IMR-90 (cell line): ENCODE data around the gene DEFB112. TPM values are rescaled to one million over a fixed set of nuclear protein-coding genes. Genes with fewer than 3 reads are reported as not detected.

Source experiments
- ATAC-seq: fragments of 200-7000 bp; cut with Tn5 transposase; 2 replicates; pipeline ENCODE4 v1.9.1; 2020; ENCODE audit warnings: low read depth, mild to moderate bottlenecking, moderate library complexity
- BruUV-seq: library from RNA; stranded (reverse); fragments of 400-500 nt; replicated peaks from 2 replicates; lab custom pipeline; 2021; lab: Mats Ljungman, UMichigan
- CTCF ChIA-PET: fragments of 300-600 bp; formaldehyde crosslinking; extraction: SDS; loops from one replicate; lab custom pipeline; 2021; ENCODE audit warnings: antibody characterized with exemption; lab: Yijun Ruan, JAX
- POLR2A ChIA-PET: fragments of 300-600 bp; sonication (Branson Sonifier 250); formaldehyde crosslinking; loops from one replicate; lab custom pipeline; 2022; ENCODE audit warnings: antibody characterized with exemption; ENCODE audit not compliant: unreplicated experiment; lab: Charles Lee
- DNase-seq: peaks from one replicate; pipeline ENCODE4 v3.0.0; 2013
- H2AFZ ChIP-seq: replicated peaks from 2 replicates; pipeline ENCODE3; 2013; ENCODE audit warnings: low read length, mild to moderate bottlenecking; ENCODE audit not compliant: poor library complexity
- H2AK5ac ChIP-seq: 2 replicates; pipeline ENCODE4 v1.6.1; 2013; ENCODE audit warnings: low read depth, low read length, inconsistent platforms
- H2AK9ac ChIP-seq: replicated peaks from 2 replicates; pipeline ENCODE3; 2013; ENCODE audit warnings: mild to moderate bottlenecking, low read depth, low read length, moderate library complexity; ENCODE audit not compliant: poor library complexity
- H2BK120ac ChIP-seq: 2 replicates; pipeline ENCODE4 v1.6.1; 2013; ENCODE audit warnings: low read depth, low read length, inconsistent platforms
- H2BK15ac ChIP-seq: 3 replicates; pipeline ENCODE4 v1.6.1; 2013; ENCODE audit warnings: low read depth, low read length, inconsistent platforms
- H2BK20ac ChIP-seq: 2 replicates; pipeline ENCODE4 v1.6.1; 2013; ENCODE audit warnings: low read depth, mild to moderate bottlenecking, inconsistent platforms, low read length, moderate library complexity
- H2BK5ac ChIP-seq: 2 replicates; pipeline ENCODE4 v1.6.1; 2013; ENCODE audit warnings: mild to moderate bottlenecking, low read depth, low read length, inconsistent platforms; ENCODE audit not compliant: poor library complexity, severe bottlenecking
- H3K14ac ChIP-seq: replicated peaks from 2 replicates; pipeline ENCODE4 v1.6.1; 2013; ENCODE audit warnings: low read depth, low read length, inconsistent platforms
- H3K18ac ChIP-seq: 2 replicates; pipeline ENCODE4 v1.6.1; 2013; ENCODE audit warnings: low read depth, low read length, control low read depth
- H3K23ac ChIP-seq: 2 replicates; pipeline ENCODE4 v1.6.1; 2013; ENCODE audit warnings: low read depth, low read length, inconsistent platforms
- H3K27ac ChIP-seq: 2 replicates; pipeline ENCODE4 v1.5.1; 2013; ENCODE audit warnings: mild to moderate bottlenecking, control low read depth, low read length; ENCODE audit not compliant: insufficient read depth
- H3K27me3 ChIP-seq: 2 replicates; pipeline ENCODE4 v1.6.1; 2013; ENCODE audit warnings: low read length; ENCODE audit not compliant: control insufficient read depth, insufficient read depth
- H3K36me3 ChIP-seq: 2 replicates; pipeline ENCODE4 v1.6.1; 2013; ENCODE audit warnings: low read length, mixed read lengths; ENCODE audit not compliant: control insufficient read depth, insufficient read depth
- H3K4ac ChIP-seq: 2 replicates; pipeline ENCODE4 v1.6.1; 2013; ENCODE audit warnings: low read depth, low read length, inconsistent platforms
- H3K4me1 ChIP-seq: 2 replicates; pipeline ENCODE4 v1.6.1; 2013; ENCODE audit warnings: low read length, mixed read lengths; ENCODE audit not compliant: control insufficient read depth, insufficient read depth
- H3K4me2 ChIP-seq: 2 replicates; pipeline ENCODE4 v1.6.1; 2013; ENCODE audit warnings: low read depth, mild to moderate bottlenecking, control low read depth, low read length, moderate library complexity
- H3K4me3 ChIP-seq: 2 replicates; pipeline ENCODE4 v1.5.1; 2013; ENCODE audit warnings: low read depth, mild to moderate bottlenecking, control low read depth, low read length, moderate library complexity; ENCODE audit not compliant: insufficient read depth
- H3K56ac ChIP-seq: 2 replicates; pipeline ENCODE4 v1.6.1; 2013; ENCODE audit warnings: low read length, inconsistent platforms; ENCODE audit not compliant: insufficient read depth; ENCODE audit errors: extremely low read depth
- H3K79me1 ChIP-seq, 2 experiments: 2 replicates each; pipeline ENCODE4 v1.6.1; 2013; ENCODE audit warnings: low read length in 2 of 2, inconsistent platforms in 1 of 2, low read depth in 1 of 2
- H3K9ac ChIP-seq: 2 replicates; pipeline ENCODE4 v1.6.1; 2013; ENCODE audit warnings: low read depth, low read length, control low read depth
- H3K9me1 ChIP-seq: 2 replicates; pipeline ENCODE4 v1.6.1; 2013; ENCODE audit warnings: low read length, inconsistent platforms; ENCODE audit not compliant: insufficient read depth
- H3K9me3 ChIP-seq: 2 replicates; pipeline ENCODE4 v1.6.1; 2013; ENCODE audit warnings: low read length; ENCODE audit not compliant: control insufficient read depth, insufficient read depth
- H4K20me1 ChIP-seq: 2 replicates; pipeline ENCODE4 v1.6.1; 2013; ENCODE audit warnings: low read length, inconsistent platforms; ENCODE audit not compliant: insufficient read depth
- H4K5ac ChIP-seq: 2 replicates; pipeline ENCODE4 v1.6.1; 2013; ENCODE audit warnings: mild to moderate bottlenecking, low read depth, low read length, control low read depth
- H4K8ac ChIP-seq, 2 experiments: 2 replicates each; pipeline ENCODE4 v1.6.1; 2013; ENCODE audit warnings: low read depth in 2 of 2, low read length in 2 of 2, control low read depth in 1 of 2, inconsistent platforms in 1 of 2
- H4K91ac ChIP-seq: 2 replicates; pipeline ENCODE4 v1.6.1; 2013; ENCODE audit warnings: low read depth, low read length, inconsistent platforms; ENCODE audit not compliant: insufficient read depth
- CHD1 ChIP-seq: IDR thresholded peaks from 2 replicates; pipeline ENCODE4 v1.6.1; 2012; ENCODE audit warnings: low read depth, low read length, improper control_type of control experiment
- FOS ChIP-seq: fragments of 150-350 bp; IDR thresholded peaks from 2 replicates; pipeline ENCODE4 v1.6.1; 2016; ENCODE audit warnings: low read depth, low read length
- MAFK ChIP-seq: IDR thresholded peaks from 2 replicates; pipeline ENCODE4 v1.6.1; 2012; ENCODE audit warnings: low read depth, low read length, improper control_type of control experiment
- MAZ ChIP-seq: IDR thresholded peaks from 2 replicates; pipeline ENCODE4 v1.6.1; 2012; ENCODE audit warnings: low read depth, mild to moderate bottlenecking, low read length, improper control_type of control experiment, moderate library complexity, borderline replicate concordance
- POLR2A ChIP-seq: IDR thresholded peaks from 2 replicates; pipeline ENCODE4 v1.6.1; 2012; ENCODE audit warnings: mild to moderate bottlenecking, low read depth, low read length
- RCOR1 ChIP-seq: IDR thresholded peaks from 2 replicates; pipeline ENCODE4 v1.6.1; 2012; ENCODE audit warnings: mild to moderate bottlenecking, low read length, improper control_type of control experiment; ENCODE audit not compliant: insufficient replicate concordance
- WGBS, 2 experiments: methylation state at CpG; one replicate each; pipeline versions ENCODE4 v1.1.5 to v1.1.7; 2013; ENCODE audit warnings: missing lambda C conversion rate in 2 of 2; ENCODE audit not compliant: insufficient read length in 1 of 2; ENCODE audit errors: extremely low coverage in 2 of 2; 5-methylcytosine and 5-hydroxymethylcytosine counted together
- dilution Hi-C: fragments of 300-500 bp; cut with HindIII; formaldehyde crosslinking; loops from one replicate; pipeline ENCODE4 v1.14.3; 2018; ENCODE audit warnings: low sequenced_read_pairs; ENCODE audit not compliant: unreplicated experiment
- in situ Hi-C: fragments of 300-500 bp; cut with MboI; formaldehyde crosslinking; loops from 3 replicates; pipeline ENCODE4 v1.14.3; 2019; ENCODE audit warnings: low sequenced_read_pairs, inconsistent platforms, mixed read lengths
- intact Hi-C: fragments of 100-400 bp; cut with micrococcal nuclease; formaldehyde crosslinking; loops from 2 replicates; pipeline ENCODE4 v1.10.0; 2022
- polyA plus RNA-seq, 3 experiments: library from polyadenylated mRNA; depleted of rRNA; stranded (reverse); fragments of >200 nt; gene quantifications; 2 replicates each; pipeline ENCODE4 v1.2.3, GENCODE V29; 2012; ENCODE audit warnings: low replicate concordance in 1 of 3
- total RNA-seq: library from RNA; depleted of rRNA; stranded (reverse); fragments of >200 nt; gene quantifications from 2 replicates; pipeline ENCODE4 v1.2.3, GENCODE V29; 2012

The DEFB112 gene
- total and polyA plus RNA-seq, 2 of the 4 experiments (the other 2 are of a cell fraction) = not detected

- CTCF ChIA-PET = no interaction called here
- TF ChIP-seq MAZ = no peak
- TF ChIP-seq POLR2A = no peak
- TF ChIP-seq MAFK = no peak
- no peak for TF ChIP-seq FOS
- TF ChIP-seq CHD1 = no peak
- no peak for TF ChIP-seq RCOR1
Observed at GRCh38 chr6:50070101-50070500, 20.4 kb upstream of the DEFB112 start.

More at GRCh38 chr6:50070101-50070500, 20.4 kb upstream of the DEFB112 start:
- BruUV-seq = no TSS peak
- POLR2A ChIA-PET = no interaction called here
- no peak overlapping the region for H3K14ac ChIP-seq
- H3K36me3 ChIP-seq = no peaks in the 10 kb centered on the region
- no peak overlapping the region for H4K8ac ChIP-seq
- H3K9me3 ChIP-seq = no peaks in the 10 kb centered on the region
- no peak overlapping the region for H2BK120ac ChIP-seq
- no peak overlapping the region for H2AK5ac ChIP-seq
- dilution Hi-C loops = no loop called here
- H3K27me3 ChIP-seq = no peaks in the 10 kb centered on the region
- no peaks in the 10 kb centered on the region for H3K4me1 ChIP-seq
- no peak overlapping the region for H4K5ac ChIP-seq
- no peak overlapping the region for H3K27ac ChIP-seq
- WGBS, 2 experiments = no CpG with 5 or more reads among the region's 2 CpGs
- intact Hi-C loops = no loop called here
- H3K4ac ChIP-seq = no peak overlapping the region
- no peak overlapping the region for H3K18ac ChIP-seq
- no peaks in the 10 kb centered on the region for H3K79me1 ChIP-seq
- in situ Hi-C loops = no loop called here
- H2AK9ac ChIP-seq = no peak overlapping the region
- H4K20me1 ChIP-seq = no peaks in the 10 kb centered on the region
- H3K4me3 ChIP-seq = no peak overlapping the region
- no peak overlapping the region for H2BK15ac ChIP-seq
- no peak overlapping the region for H4K91ac ChIP-seq
- no peak overlapping the region for H3K23ac ChIP-seq
- H2BK5ac ChIP-seq = no peak overlapping the region
- no peak for ATAC-seq
- DNase-seq = no peak
- H3K9ac ChIP-seq = no peak overlapping the region
- H2AFZ ChIP-seq = no peak overlapping the region
- H2BK20ac ChIP-seq = no peak overlapping the region
- no peaks in the 10 kb centered on the region for H3K9me1 ChIP-seq
- H3K56ac ChIP-seq = no peak overlapping the region
- H3K4me2 ChIP-seq = no peak overlapping the region
